ENCODE data around the gene NOXO1. TPM values are rescaled to one million over a fixed set of nuclear protein-coding genes. Genes with fewer than 3 reads are reported as not detected.

Gene NOXO1
- total RNA-seq, 1 experiment from 2014 or later, result 0.24 TPM

- DNase-seq (ENCODE audit: low read depth), result no peak
- in situ Hi-C loops (cut with HindIII; ENCODE audit: low pct_unique_long_range_greater_than_20kb, low sequenced_read_pairs), result no loop called here
Observed at GRCh38 chr16:1984347-1985225, 3.3 kb upstream of the NOXO1 start.

DNA sequence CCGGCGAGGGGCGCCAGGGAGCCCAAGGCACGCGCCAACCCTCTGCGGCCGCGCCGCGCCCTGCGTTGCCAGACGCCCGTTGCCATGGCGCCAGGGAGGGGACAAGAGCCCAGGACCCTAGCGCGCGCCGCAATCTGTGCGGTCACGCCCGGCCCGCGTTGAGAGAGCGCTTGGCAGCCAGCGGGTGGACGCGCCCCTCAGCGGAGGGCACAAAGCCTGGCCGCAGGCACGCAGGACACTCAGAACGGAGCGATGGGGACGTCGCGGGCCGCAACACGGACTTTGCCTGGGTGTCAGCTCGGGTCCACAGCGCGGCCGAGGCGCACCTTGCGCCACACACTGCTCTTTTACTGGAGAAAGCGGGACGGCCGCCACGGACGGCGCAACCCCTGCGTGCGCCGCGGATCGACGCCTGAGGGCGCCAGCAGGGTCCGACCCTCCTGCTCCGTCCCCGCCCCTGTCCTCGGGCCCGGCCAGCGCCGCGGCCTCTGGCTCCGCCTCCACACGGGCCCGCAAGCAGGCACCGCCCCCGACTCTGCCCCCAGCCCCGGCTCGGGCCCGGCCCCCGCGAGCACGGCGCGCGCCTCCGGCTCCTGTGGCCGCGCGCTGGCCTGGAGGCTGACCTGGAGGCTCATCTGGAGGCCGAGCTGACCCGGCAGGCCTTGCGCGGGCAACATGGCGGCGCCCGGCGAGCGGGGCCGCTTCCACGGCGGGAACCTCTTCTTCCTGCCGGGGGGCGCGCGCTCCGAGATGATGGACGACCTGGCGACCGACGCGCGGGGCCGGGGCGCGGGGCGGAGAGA lies 2.5 kb upstream of the NOXO1 start, which contains the start of gene GFER:
Gene GFER (plus strand): TSS at position 650 of the 803 bp plus-strand sequence. CDS start 26 bp downstream, at position 676.
- peak; percentile 92 for DNase-seq (ENCODE audit: low read depth)
- in situ Hi-C loops (cut with HindIII; ENCODE audit: low pct_unique_long_range_greater_than_20kb, low sequenced_read_pairs), result no loop called here

DNA sequence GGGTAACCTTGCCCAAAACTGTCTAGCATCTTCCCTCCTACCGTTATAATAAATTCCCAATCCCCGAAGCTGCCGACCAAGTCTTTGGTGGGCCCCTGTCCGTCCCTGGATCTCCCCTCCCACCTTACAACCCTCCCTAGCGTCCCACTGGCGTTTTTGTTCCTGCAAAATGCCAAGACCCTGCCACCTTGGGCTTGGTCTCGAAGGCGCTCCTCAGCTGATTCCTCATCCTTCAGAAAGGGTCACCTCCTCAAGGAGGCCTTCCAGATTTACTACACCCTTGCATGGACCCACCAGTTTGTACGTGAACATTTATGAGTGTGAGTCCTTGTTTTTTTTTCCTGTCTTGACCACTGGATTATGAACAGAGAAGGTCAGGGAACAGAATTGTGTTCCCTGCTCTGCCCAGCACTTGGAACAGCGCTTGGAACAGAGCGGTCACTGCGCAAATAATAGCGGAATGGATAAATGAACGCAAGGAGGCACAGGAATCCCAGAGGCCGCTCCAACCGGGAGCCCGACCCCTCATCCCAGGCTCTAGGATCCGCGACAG lies 1.8 kb upstream of the NOXO1 start:
- in situ Hi-C loops (cut with HindIII; ENCODE audit: low pct_unique_long_range_greater_than_20kb, low sequenced_read_pairs), result no loop called here
- DNase-seq (ENCODE audit: low read depth), result no peak

GRCh38 chr16:1982013-1982433 lies 754 bp upstream of the NOXO1 start:
- in situ Hi-C loops (cut with HindIII; ENCODE audit: low pct_unique_long_range_greater_than_20kb, low sequenced_read_pairs), result no loop called here
- DNase-seq (ENCODE audit: low read depth), result no peak

- DNase-seq (ENCODE audit: low read depth), result no peak
- in situ Hi-C loops (cut with HindIII; ENCODE audit: low pct_unique_long_range_greater_than_20kb, low sequenced_read_pairs), result no loop called here
Observed at GRCh38 chr16:1980770-1981087, 540 bp downstream of the NOXO1 start.

DNA sequence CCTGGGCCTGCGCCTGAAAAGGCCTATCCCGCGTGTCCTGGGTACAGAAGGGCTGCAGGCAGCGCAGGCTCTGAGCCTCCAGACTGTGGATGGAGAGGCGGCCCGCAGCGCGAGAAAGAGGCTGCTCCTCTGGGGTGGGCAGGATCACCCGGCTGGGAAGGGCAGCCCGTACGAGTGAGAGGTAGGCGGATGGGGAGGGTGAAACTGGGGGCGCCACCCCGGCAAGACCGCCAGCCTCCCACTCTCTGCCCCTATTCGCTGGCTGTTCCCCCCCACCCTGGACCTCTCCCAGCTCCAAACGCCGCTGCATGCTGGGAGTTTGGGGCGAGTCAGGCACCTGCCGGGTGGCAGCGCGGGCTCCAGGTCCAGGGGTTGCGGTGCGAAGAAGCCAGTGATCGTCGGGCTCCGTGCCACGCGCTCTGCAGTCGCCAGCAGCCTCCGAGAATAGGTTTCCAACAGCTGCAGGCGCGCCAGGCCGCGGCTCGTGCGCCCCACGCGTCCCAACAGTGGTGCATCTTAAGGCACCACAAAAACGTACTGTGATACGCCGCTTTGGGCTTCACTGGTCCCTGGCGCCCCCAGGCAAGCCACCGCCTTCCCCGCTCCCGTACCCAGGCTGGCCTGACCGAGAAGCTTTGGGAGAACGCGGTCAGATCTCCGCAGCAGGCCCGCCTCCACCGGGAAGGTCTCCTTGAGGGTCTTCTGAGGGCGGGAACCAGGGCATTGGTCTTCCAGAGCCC lies 1.1 kb downstream of the NOXO1 start:
- in situ Hi-C loops (cut with HindIII; ENCODE audit: low pct_unique_long_range_greater_than_20kb, low sequenced_read_pairs), result no loop called here
- DNase-seq (ENCODE audit: low read depth), result no peak

DNA sequence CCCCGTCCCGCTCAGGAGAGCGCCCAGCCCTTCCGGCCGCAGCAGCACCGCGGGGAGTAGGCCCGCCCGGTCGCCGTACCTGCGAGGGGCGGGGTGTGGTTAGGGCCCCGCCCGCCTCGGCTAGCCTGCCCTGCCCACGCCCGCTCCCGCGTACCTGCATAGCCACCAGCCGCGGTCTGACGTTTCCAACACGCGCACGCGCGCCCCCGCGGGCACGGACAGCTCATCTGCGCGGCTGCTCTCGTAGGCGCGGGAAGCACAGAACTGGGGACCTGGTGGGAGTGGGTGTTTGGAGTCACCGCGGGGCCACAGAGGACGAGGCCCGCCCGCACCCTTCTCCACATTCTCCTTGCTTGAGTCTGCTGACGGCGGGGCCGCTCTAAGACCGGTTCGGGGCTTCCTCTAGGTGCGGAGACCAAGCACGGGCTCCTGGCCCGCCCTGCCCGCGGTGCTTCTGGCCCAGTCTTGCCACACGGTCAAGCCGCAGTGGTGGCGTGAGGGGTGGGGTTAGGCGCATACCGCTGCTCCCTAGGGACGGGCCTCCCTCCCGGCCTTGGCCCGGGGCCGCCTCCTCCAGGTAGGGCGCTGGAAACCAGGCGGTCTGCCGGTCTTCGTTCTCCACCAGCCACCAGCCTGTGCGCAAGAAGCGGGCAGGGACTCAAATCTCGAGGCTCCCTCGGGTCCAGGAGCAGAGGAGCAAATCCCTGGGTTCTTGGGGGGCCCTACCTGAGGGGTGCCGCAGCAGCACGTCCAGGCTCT lies 1.8 kb downstream of the NOXO1 start:
- in situ Hi-C loops (cut with HindIII; ENCODE audit: low pct_unique_long_range_greater_than_20kb, low sequenced_read_pairs), result no loop called here
- DNase-seq (ENCODE audit: low read depth), result no peak

DNA sequence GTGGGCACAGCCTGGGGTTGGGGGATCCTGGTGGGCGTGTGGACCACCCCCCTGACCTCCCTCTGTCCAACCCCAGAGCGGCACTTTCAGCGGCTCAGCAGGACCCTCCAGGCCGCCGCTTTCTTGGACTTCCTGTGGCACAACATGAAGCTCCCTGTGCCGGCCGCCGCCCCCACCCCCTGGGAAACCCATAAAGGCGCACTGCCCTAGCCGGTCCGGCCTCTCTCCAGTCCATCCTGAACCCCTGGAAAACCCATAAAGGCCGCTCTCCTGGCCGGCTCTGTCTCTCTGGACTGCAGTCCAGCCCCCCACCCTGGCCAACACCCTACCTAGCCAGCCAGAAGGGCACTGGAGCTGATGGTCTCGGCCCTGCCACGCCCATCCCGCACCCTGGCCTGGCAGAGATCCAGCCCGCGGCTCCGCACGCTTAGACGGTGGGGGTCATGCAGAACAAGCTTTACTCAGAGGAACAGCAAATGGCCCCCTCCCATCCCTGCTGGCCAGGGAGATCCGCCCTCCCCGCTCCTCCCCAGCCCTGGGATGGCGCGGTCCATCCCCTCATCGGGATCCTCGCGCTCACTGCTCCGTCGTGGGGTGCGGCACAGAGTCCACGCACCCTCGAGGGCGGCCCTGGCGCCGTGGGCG lies 2.7 kb downstream of the NOXO1 start:
- no peak for DNase-seq (ENCODE audit: low read depth)
- in situ Hi-C loops (cut with HindIII; ENCODE audit: low pct_unique_long_range_greater_than_20kb, low sequenced_read_pairs), result no loop called here

DNA sequence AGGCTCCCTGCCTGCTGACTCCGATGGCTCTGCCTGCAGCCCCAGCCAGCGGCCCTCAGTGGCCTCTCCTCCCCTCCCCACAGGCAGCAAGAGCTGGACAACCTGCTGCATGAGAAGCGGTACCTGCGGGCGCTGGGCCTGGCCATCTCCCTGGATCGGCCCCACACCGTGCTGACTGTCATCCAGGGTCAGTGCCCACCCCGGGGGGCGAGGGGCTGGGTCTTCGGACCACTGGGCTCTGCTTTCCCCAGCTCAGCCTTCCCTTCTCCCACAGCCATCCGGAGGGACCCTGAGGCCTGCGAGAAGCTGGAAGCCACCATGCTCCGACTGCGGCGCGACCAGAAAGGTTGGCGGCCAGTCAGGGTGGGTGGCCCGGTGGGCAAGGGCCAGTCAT lies 3.4 kb downstream of the NOXO1 start:
- DNase-seq (ENCODE audit: low read depth), result no peak
- in situ Hi-C loops (cut with HindIII; ENCODE audit: low pct_unique_long_range_greater_than_20kb, low sequenced_read_pairs), result no loop called here

DNA sequence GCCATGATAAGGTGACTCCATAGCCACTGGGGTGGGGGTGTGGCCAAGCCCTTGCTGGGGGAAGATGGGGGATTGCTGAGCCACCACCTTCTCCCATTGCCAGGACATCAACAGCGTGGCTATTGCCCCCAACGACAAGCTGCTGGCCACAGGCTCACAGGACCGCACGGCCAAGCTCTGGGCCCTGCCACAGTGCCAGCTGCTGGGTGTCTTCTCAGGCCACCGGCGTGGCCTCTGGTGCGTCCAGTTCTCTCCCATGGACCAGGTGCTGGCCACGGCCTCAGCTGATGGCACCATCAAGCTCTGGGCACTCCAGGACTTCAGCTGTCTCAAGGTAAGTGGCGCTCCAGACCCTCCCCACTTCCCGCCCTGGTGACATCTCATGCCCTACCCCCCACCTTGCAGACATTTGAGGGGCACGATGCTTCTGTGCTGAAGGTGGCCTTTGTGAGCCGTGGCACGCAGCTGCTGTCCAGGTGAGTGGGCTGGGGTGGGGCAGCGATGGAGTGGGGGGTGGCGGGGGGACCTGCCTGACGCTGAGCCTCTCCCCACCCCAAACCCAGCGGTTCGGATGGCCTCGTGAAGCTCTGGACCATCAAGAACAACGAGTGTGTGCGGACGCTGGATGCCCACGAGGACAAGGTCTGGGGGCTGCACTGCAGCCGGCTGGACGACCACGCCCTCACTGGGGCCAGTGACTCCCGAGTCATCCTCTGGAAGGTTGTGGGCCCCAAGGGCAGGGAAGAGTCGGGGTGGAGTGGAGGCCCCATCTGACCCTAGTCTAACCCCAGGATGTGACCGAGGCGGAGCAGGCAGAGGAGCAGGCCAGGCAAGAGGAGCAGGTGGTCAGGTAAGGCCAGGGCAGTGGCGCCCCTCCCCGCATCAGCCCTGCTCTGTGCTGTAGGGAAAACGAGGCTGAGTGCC lies 4.1 kb downstream of the NOXO1 start:
- in situ Hi-C loops (cut with HindIII; ENCODE audit: low pct_unique_long_range_greater_than_20kb, low sequenced_read_pairs), result no loop called here
- no peak for DNase-seq (ENCODE audit: low read depth)

GRCh38 chr16:1976216-1976520 lies 5.1 kb downstream of the NOXO1 start:
- no peak for DNase-seq (ENCODE audit: low read depth)
- in situ Hi-C loops (cut with HindIII; ENCODE audit: low pct_unique_long_range_greater_than_20kb, low sequenced_read_pairs), result no loop called here

GRCh38 chr16:1975432-1976215 lies 5.6 kb downstream of the NOXO1 start:
- DNase-seq (ENCODE audit: low read depth), result no peak
- in situ Hi-C loops (cut with HindIII; ENCODE audit: low pct_unique_long_range_greater_than_20kb, low sequenced_read_pairs), result no loop called here

- DNase-seq (ENCODE audit: low read depth), result no peak
- in situ Hi-C loops (cut with HindIII; ENCODE audit: low pct_unique_long_range_greater_than_20kb, low sequenced_read_pairs), result no loop called here
Observed at GRCh38 chr16:1974157-1975070, 6.9 kb downstream of the NOXO1 start.

DNA sequence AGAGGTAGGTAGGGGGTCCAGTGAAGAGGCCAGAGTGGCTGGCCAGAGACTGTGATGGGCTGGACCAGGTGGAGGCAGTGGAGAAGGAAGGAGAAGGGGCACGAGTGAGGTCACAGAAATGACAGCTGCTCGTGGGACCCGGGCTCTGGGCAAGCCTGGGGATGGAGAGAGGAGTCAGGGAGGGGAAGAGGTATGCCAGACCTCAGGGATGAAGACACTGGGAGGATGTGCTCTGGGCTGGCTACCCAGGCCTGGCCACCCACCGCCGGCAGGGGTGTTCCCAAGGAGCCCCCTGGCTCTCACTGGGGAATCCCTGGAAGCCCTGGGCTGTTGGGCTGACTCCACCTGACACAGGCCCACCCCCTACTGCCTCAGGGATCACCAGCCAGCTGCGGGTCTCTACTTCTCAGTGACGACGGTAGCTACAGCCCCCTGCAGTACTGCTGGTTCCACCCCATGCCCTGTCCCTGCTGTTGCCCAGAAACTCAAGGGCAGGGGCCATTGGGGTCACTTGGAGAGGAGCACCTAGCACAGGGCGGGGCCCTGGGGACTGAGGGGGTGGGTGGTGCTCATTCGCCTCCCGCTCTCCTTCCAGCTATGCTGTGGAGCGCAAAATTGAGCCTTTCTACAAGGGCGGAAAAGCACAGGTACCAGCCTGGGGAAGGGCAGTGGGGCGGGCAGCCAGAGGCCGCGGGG lies 7.7 kb downstream of the NOXO1 start:
- in situ Hi-C loops (cut with HindIII; ENCODE audit: low pct_unique_long_range_greater_than_20kb, low sequenced_read_pairs), result no loop called here
- no peak for DNase-seq (ENCODE audit: low read depth)

DNA sequence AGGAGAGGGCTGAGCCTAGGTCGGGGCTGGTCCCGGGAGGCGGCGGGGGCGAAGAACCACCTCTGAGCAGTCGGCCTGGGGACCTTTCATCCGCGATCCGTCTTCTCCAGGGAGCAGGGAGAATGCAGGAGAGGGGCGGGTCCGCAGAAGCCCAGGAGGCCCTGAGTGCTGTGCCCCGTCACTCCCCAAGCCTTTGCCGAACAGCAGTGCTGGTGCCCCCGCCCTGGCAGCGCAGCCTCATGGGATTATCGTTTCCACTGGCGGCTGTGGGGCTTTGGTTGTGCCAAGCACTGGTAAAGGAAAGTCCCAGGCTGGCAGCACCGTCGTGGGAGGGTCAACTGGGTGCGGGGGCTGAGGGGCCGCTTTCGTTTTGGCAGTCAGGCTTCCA lies 8.8 kb downstream of the NOXO1 start:
- in situ Hi-C loops (cut with HindIII; ENCODE audit: low pct_unique_long_range_greater_than_20kb, low sequenced_read_pairs), result no loop called here

More for the DNA sequence above, 8.8 kb downstream of the NOXO1 start:
- DNase-seq (ENCODE audit: low read depth), result no peak

Data from Caki2 (cell line).